HT1080 (cell line): ENCODE measurements around the gene ANLN. TPM values are rescaled to one million over a fixed set of nuclear protein-coding genes. Genes with fewer than 3 reads are reported as not detected.
"Not testable (repeated sequence)": the region's sequence is repeated elsewhere in the genome, so short reads cannot be mapped to it uniquely, and the experiment has no call there.

ENCODE experiments used
- DNase-seq: peaks from one replicate; pipeline ENCODE4 v3.0.0-alpha.2; 2015; ENCODE audit warnings: low read depth
- total RNA-seq: library from RNA; depleted of rRNA; stranded (reverse); fragments of >200 nt; shearing (Covaris generic); gene quantifications from 2 replicates; pipeline ENCODE4 v1.2.3, GENCODE V29; 2014

ANLN gene
- total RNA-seq, 1 experiment from 2014 or later = 142 TPM

- DNase-seq = no peak
Observed at GRCh38 chr7:36372156-36372555, 17.5 kb upstream of the ANLN start.

- DNase-seq = not testable (repeated sequence)
Observed at GRCh38 chr7:36378555-36378954, 11.1 kb upstream of the ANLN start.

- DNase-seq = no peak
Observed at GRCh38 chr7:36379831-36380504, 9.7 kb upstream of the ANLN start.

- no peak for DNase-seq
Observed at GRCh38 chr7:36381056-36381455, 8.6 kb upstream of the ANLN start.

- DNase-seq = not testable (repeated sequence)
Observed at GRCh38 chr7:36383284-36383683, 6.4 kb upstream of the ANLN start.

- DNase-seq = not testable (repeated sequence)
Observed at GRCh38 chr7:36385646-36386045, 4.0 kb upstream of the ANLN start.

- peak; percentile 11 for DNase-seq
Observed at GRCh38 chr7:36387435-36388231, 2.0 kb upstream of the ANLN start.

- DNase-seq = no peak
Observed at GRCh38 chr7:36388423-36388822, 1.2 kb upstream of the ANLN start.

- DNase-seq = peak; percentile 87
Observed at GRCh38 chr7:36390199-36391090, 783 bp downstream of the ANLN start.

GRCh38 chr7:36391436-36392198 lies 2.0 kb downstream of the ANLN start:
- DNase-seq = peak; percentile 60

- DNase-seq = no peak
Observed at GRCh38 chr7:36393826-36394225, 4.2 kb downstream of the ANLN start.

GRCh38 chr7:36395171-36395894 lies 5.7 kb downstream of the ANLN start:
- no peak for DNase-seq

GRCh38 chr7:36396150-36396549 lies 6.5 kb downstream of the ANLN start:
- no peak for DNase-seq

GRCh38 chr7:36400036-36400435 lies 10.4 kb downstream of the ANLN start:
- DNase-seq = no peak

- DNase-seq = no peak
Observed at GRCh38 chr7:36400606-36401005, 10.9 kb downstream of the ANLN start.

- no peak for DNase-seq
Observed at GRCh38 chr7:36403452-36403851, 13.8 kb downstream of the ANLN start.

- DNase-seq = no peak
Observed at GRCh38 chr7:36404639-36405408, 15.2 kb downstream of the ANLN start.

GRCh38 chr7:36405409-36405803 lies 15.7 kb downstream of the ANLN start:
- DNase-seq = no peak

GRCh38 chr7:36406156-36406555 lies 16.5 kb downstream of the ANLN start:
- no peak for DNase-seq
